A673 (cell line): ENCODE results near the gene CALU. TPM values are rescaled to one million over a fixed set of nuclear protein-coding genes. Genes with fewer than 3 reads are reported as not detected.

Experiments
- BruUV-seq: library from RNA; stranded (reverse); fragments of 400-500 nt; replicated peaks from 2 replicates; lab custom pipeline; 2021; lab: Mats Ljungman, UMichigan
- CTCF ChIA-PET: fragments of 300-600 bp; sonication (Branson Sonifier 250); formaldehyde crosslinking; loops from one replicate; lab custom pipeline; 2022; ENCODE audit warnings: antibody characterized with exemption; lab: Charles Lee
- POLR2A ChIA-PET: fragments of 300-600 bp; sonication (Branson Sonifier 250); formaldehyde crosslinking; loops from one replicate; lab custom pipeline; 2022; ENCODE audit warnings: antibody characterized with exemption; ENCODE audit not compliant: low non-redundant PET; lab: Charles Lee
- DNase-seq: peaks from one replicate; pipeline ENCODE4 v3.0.0-alpha.2; 2015; ENCODE audit warnings: low spot score
- H3K27ac ChIP-seq: fragments of 200-600 bp; sonication (generic); 2 replicates; pipeline ENCODE4 v1.5.1; 2016; ENCODE audit warnings: mixed run types, low read depth, mild to moderate bottlenecking, mixed read lengths, antibody characterized with exemption, low read length; ENCODE audit not compliant: poor library complexity, severe bottlenecking
- H3K27me3 ChIP-seq: fragments of 200-600 bp; sonication (generic); replicated peaks from 2 replicates; pipeline ENCODE4 v1.6.1; 2017; ENCODE audit warnings: mixed run types, low read depth, mild to moderate bottlenecking, mixed read lengths, antibody characterized with exemption, low read length; ENCODE audit not compliant: insufficient read depth, poor library complexity
- H3K36me3 ChIP-seq: fragments of 200-600 bp; sonication (generic); 2 replicates; pipeline ENCODE4 v1.6.1; 2016; ENCODE audit warnings: mixed run types, mild to moderate bottlenecking, mixed read lengths, antibody characterized with exemption, low read length; ENCODE audit not compliant: insufficient read depth, poor library complexity, severe bottlenecking
- H3K4me1 ChIP-seq: fragments of 200-600 bp; sonication (generic); 2 replicates; pipeline ENCODE4 v1.6.1; 2017; ENCODE audit warnings: mixed run types, mild to moderate bottlenecking, mixed read lengths, antibody characterized with exemption, low read length; ENCODE audit not compliant: insufficient read depth, poor library complexity, severe bottlenecking
- H3K4me3 ChIP-seq: fragments of 200-600 bp; sonication (generic); 2 replicates; pipeline ENCODE4 v1.5.1; 2016; ENCODE audit warnings: low read depth, mixed run types, mild to moderate bottlenecking, mixed read lengths, low read length; ENCODE audit not compliant: poor library complexity, severe bottlenecking
- H3K9me3 ChIP-seq: fragments of 200-600 bp; sonication (generic); 2 replicates; pipeline ENCODE4 v1.6.1; 2016; ENCODE audit warnings: mixed run types, low read depth, mild to moderate bottlenecking, mixed read lengths, antibody characterized with exemption, low read length; ENCODE audit not compliant: poor library complexity, severe bottlenecking
- CTCF ChIP-seq: fragments of 300-800, 200-600 bp; sonication (generic); conservative IDR thresholded peaks from 2 replicates; pipeline ENCODE4 v1.5.1; 2017; ENCODE audit warnings: low read depth, mild to moderate bottlenecking, antibody characterized with exemption, low read length, moderate library complexity, mixed read lengths
- EZH2 ChIP-seq: fragments of 200-600 bp; sonication (generic); IDR thresholded peaks from 2 replicates; pipeline ENCODE4 v1.6.1; 2017; ENCODE audit warnings: borderline replicate concordance, low read depth, mild to moderate bottlenecking, mixed read lengths, antibody characterized with exemption, low read length; ENCODE audit not compliant: poor library complexity, severe bottlenecking
- intact Hi-C: fragments of 100-400 bp; cut with micrococcal nuclease; formaldehyde crosslinking; loops from one replicate; pipeline ENCODE4 v1.10.0; 2022; ENCODE audit not compliant: unreplicated experiment
- total RNA-seq: library from RNA; stranded (reverse); gene quantifications from 2 replicates; pipeline ENCODE4 v1.2.3, GENCODE V29; 2021

The CALU gene
- total RNA-seq, 1 experiment from 2014 or later: 162 TPM

GRCh38 chr7:128726059-128726736 lies 13.0 kb upstream of the CALU start:
- DNase-seq: peak; percentile 70
- TF ChIP-seq CTCF (no peak), EZH2 (no peak)
- ChIA-PET POLR2A (interaction anchor here (0.5 kb wide), 1 partner anchor 26 kb away, joined by 10 read pairs; no protein-coding TSS in a partner anchor), CTCF (no interaction called here)
- H3K27me3 ChIP-seq: no peaks in the 10 kb centered on the region
- H3K9me3 ChIP-seq: no peaks in the 10 kb centered on the region
- H3K36me3 ChIP-seq: no peaks in the 10 kb centered on the region
- peak overlapping the region; percentile 76 for H3K27ac ChIP-seq
- H3K4me1 ChIP-seq: peaks cover 14% of the 10 kb centered on the region
- no TSS peak for BruUV-seq
- no peak overlapping the region for H3K4me3 ChIP-seq
- intact Hi-C loops: no loop called here

- no peaks in the 10 kb centered on the region for H3K9me3 ChIP-seq
- peaks cover 14% of the 10 kb centered on the region for H3K4me1 ChIP-seq
- CTCF ChIA-PET: no interaction called here
- H3K4me3 ChIP-seq: no peak overlapping the region
- no TSS peak for BruUV-seq
- TF ChIP-seq EZH2 (no peak), CTCF (no peak)
- intact Hi-C loops: no loop called here
- H3K27ac ChIP-seq: peak overlapping the region; percentile 47
- POLR2A ChIA-PET: no interaction called here
- no peaks in the 10 kb centered on the region for H3K27me3 ChIP-seq
- no peak for DNase-seq
- H3K36me3 ChIP-seq: no peaks in the 10 kb centered on the region
These were observed 12.5 kb upstream of the CALU start for GRCh38 chr7:128726737-128727072.

- Histone ChIP-seq H3K4me1 (peaks cover 14% of the 10 kb centered on the region), H3K27ac (peak overlapping the region; percentile 47), H3K27me3 (no peaks in the 10 kb centered on the region), H3K4me3 (no peak overlapping the region), H3K9me3 (no peaks in the 10 kb centered on the region), H3K36me3 (no peaks in the 10 kb centered on the region)
- no peak for DNase-seq
- ChIA-PET POLR2A (no interaction called here), CTCF (no interaction called here)
- BruUV-seq: no TSS peak
- intact Hi-C loops: no loop called here
- TF ChIP-seq CTCF (no peak), EZH2 (no peak)
These were observed 11.9 kb upstream of the CALU start for GRCh38 chr7:128727239-128727638.
